Measurements from ENCODE around the gene TMEM190. TPM values are rescaled to one million over a fixed set of nuclear protein-coding genes. Genes with fewer than 3 reads are reported as not detected.
"Not testable (repeated sequence)": the region's sequence is repeated elsewhere in the genome, so short reads cannot be mapped to it uniquely, and the experiment has no call there.

Gene TMEM190
- total and polyA plus RNA-seq, 11 donors = not detected

DNA sequence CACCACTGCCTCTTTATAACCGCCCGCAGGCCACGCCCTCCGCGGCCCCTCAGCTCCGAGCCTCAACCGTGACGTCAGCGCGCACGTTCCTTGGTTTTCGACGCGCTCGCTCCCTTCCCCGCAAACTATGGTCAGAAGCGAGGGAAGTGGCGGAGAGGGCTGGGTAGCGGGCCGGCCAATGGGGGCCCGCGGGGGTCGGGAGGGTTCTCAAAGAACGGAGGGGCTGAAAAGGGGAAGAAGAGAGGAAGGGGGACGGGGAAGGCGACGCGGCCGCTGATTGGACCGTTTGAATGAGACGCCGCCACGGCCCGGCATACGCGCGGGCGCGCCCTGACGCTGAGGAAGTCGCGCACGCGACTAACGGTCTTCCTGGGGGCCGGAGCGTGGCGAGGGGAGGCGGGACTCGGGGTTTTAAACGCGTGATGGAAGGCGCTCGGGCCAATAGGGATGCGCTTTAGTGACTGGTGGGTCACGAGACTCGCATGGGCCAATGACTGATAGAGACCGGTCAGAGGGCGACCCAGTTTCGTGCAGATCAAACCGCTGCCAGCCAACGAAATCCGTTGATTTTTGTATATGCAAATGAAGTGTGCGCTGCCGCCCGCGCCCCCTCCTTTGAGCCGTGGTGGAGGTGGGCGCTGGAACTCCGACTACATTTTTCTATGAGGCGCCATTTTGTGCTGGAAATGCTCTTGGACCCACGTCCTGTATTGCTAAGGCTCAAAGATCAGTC lies 31.3 kb downstream of the TMEM190 start:
- H3K4me1 ChIP-seq = peaks cover 3 to 24% (median 12%) of the 10 kb centered on the region in 12 donors
- peaks cover 0 to 31% (median 21%) of the 10 kb centered on the region in 9 donors for H3K36me3 ChIP-seq
- intact Hi-C loops (cut with DNase I) = loop anchor here in 2 of 10 donors (1.0 to 2.0 kb wide), 2 partner anchors 23 kb away; partner anchors contain the start of genes RPL28 (in 2 of the 2) and TMEM238 (in 1 of the 2)
- no peaks in the 10 kb centered on the region for H3K27me3 ChIP-seq
- peak overlapping the region; percentile 84 to 99 (median 97) for H3K27ac ChIP-seq
- no peak for TF ChIP-seq CTCF (IDR thresholded peaks at IDR 0.05)
- TF ChIP-seq POLR2A (IDR thresholded peaks at IDR 0.05) = peak in 1 of 2 donors; percentile 70
- peaks cover 0 to 6% (median 0%) of the 10 kb centered on the region in 12 donors for H3K9me3 ChIP-seq
- peak; percentile 99 to 100 (median 99) for DNase-seq
- WGBS, 4 donors = 0 to 1% (median 0%) methylated on average over 52 to 72 of the region's 72 CpGs
- peak; percentile 97 to 98 (median 97) for ATAC-seq
- peak overlapping the region; percentile 74 to 99 (median 90) for H3K4me3 ChIP-seq

DNA sequence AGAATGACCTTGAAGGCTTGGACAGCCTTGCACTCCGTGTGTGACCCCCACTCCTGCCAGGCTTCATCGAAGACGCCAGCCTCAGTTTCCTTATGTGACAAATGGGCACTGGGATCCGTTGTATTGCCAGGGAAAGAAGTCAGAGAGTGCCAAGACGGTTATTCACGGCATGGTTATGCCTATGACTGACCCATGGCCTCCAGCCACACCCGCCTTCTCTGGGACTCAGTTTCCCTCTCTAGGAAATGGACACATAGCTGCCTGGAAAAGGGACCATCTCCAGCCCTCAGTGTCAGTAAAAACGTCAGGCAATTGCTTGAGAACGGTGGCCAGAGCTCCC lies 31.9 kb downstream of the TMEM190 start:
- Histone ChIP-seq H3K4me1 (peaks cover 3 to 24% (median 12%) of the 10 kb centered on the region in 12 donors), H3K9me3 (peaks cover 0 to 6% (median 0%) of the 10 kb centered on the region in 12 donors), H3K27ac (peak overlapping the region; percentile 83 to 99 (median 97)), H3K4me3 (peak overlapping the region in 11 of 12 donors; percentile 74 to 99 (median 92)), H3K36me3 (peaks cover 0 to 25% (median 16%) of the 10 kb centered on the region in 9 donors), H3K27me3 (no peaks in the 10 kb centered on the region)
- 67 to 74% (median 68%) methylated on average over 9 of the region's 9 CpGs for WGBS, 4 donors
- DNase-seq = no peak
- TF ChIP-seq CTCF (IDR thresholded peaks at IDR 0.05) (no peak), POLR2A (IDR thresholded peaks at IDR 0.05) (no peak)
- ATAC-seq = no peak
- intact Hi-C loops (cut with DNase I) = loop anchor here in 2 of 10 donors (1.0 to 2.0 kb wide), 2 partner anchors 23 to 24 kb away; partner anchors contain the start of genes RPL28 (in 2 of the 2) and TMEM238 (in 1 of the 2)

DNA sequence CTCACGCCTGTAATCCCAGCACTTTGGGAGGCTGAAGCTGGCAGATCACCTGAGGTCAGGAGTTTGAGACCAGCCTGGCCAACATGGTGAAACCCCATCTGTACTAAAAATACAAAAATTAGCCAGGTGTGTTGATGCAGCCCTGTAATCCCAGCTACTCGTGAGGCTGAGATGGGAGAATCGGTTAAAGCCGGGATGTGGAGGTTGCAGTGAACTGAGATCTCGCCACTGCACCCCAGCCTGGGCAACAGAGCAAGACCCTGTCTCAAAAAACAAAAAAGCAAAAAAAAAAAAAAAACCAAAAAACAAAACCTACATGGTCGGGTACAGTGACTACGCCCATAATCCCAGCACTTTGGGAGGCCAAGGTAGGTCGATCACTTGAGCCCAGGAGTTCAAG lies 32.6 kb downstream of the TMEM190 start:
- not testable (repeated sequence) for H3K9me3 ChIP-seq, H3K27me3 ChIP-seq, H3K27ac ChIP-seq, DNase-seq, H3K4me3 ChIP-seq, ATAC-seq
- intact Hi-C loops (cut with DNase I) = loop anchor here in 1 of 10 donors (2.0 kb wide), 1 partner anchor 24 kb away; the partner anchor contains the start of genes RPL28 and TMEM238
- Histone ChIP-seq H3K36me3 (peaks cover 0 to 19% (median 10%) of the 10 kb centered on the region in 9 donors), H3K4me1 (peaks cover 3 to 24% (median 12%) of the 10 kb centered on the region in 12 donors)
- 89 to 97% (median 96%) methylated on average over 8 of the region's 8 CpGs for WGBS, 4 donors

- intact Hi-C loops (cut with DNase I) = loop anchor here in 4 of 10 donors (2.0 to 10.0 kb wide), 3 partner anchors 51 to 265 kb away; partner anchors contain the start of genes ISOC2 (in 1 of the 4) and TNNT1 (in 1 of the 4)
- Histone ChIP-seq H3K36me3 (peaks cover 0 to 14% (median 4%) of the 10 kb centered on the region in 9 donors), H3K4me3 (no peak overlapping the region), H3K27ac (no peak overlapping the region), H3K9me3 (peaks cover 0 to 6% (median 0%) of the 10 kb centered on the region in 12 donors), H3K27me3 (no peaks in the 10 kb centered on the region), H3K4me1 (peaks cover 3 to 24% (median 12%) of the 10 kb centered on the region in 12 donors)
- ATAC-seq = no peak
- WGBS, 4 donors = 80 to 87% (median 85%) methylated on average over 2 of the region's 2 CpGs
- no peak for DNase-seq
- no peak for TF ChIP-seq POLR2A (IDR thresholded peaks at IDR 0.05)
- no peak for TF ChIP-seq CTCF (IDR thresholded peaks at IDR 0.05)
Measured at GRCh38 chr19:55410168-55410567, 33.5 kb downstream of the TMEM190 start.

Measured in heart left ventricle (tissue), 16 donors.